K562 (cell line): ENCODE measurements around the gene DNAJB1. TPM values are rescaled to one million over a fixed set of nuclear protein-coding genes. Genes with fewer than 3 reads are reported as not detected.

Source experiments
- ATF7 ChIP-seq: fragments of 450-650 bp; IDR thresholded peaks from 2 replicates; pipeline ENCODE4 v1.7.1; 2014; ENCODE audit warnings: mild to moderate bottlenecking, moderate library complexity
- CREM ChIP-seq: IDR thresholded peaks from 2 replicates; pipeline ENCODE4 v1.6.1; 2014; ENCODE audit warnings: antibody characterized with exemption, low read depth
- SMARCA4 ChIP-seq: fragments of 450-650 bp; IDR thresholded peaks from 2 replicates; pipeline ENCODE4 v1.6.1; 2016
- TCF3 ChIP-seq: sonication (generic); formaldehyde crosslinking; IDR thresholded peaks from 2 replicates; pipeline ENCODE4 v1.4.0; 2020; ENCODE audit warnings: mild to moderate bottlenecking, missing genetic modification reagents
- TCF7L2 ChIP-seq: fragments of 150-350 bp; IDR thresholded peaks from 2 replicates; pipeline ENCODE4 v1.6.1; 2016; ENCODE audit warnings: low read depth, mild to moderate bottlenecking, low read length, moderate library complexity
- TOE1 ChIP-seq, 2 experiments: fragments of 450-650 bp in 1 of 2; sonication (generic) in 1 of 2; formaldehyde crosslinking in 1 of 2; IDR thresholded peaks; 2 replicates each; pipeline versions ENCODE4 v1.7.1 to v1.8.0; 2016 to 2022; ENCODE audit warnings: borderline replicate concordance in 2 of 2, mild to moderate bottlenecking in 2 of 2, antibody characterized with exemption in 1 of 2, inconsistent platforms in 1 of 2, low read depth in 1 of 2, missing genetic modification reagents in 1 of 2, moderate library complexity in 1 of 2
- WHSC1 ChIP-seq: IDR thresholded peaks from one replicate; pipeline ENCODE4 v1.6.1; 2012; ENCODE audit warnings: low read length, control low read depth, inconsistent platforms
- ZBED1 ChIP-seq: IDR thresholded peaks from 2 replicates; pipeline ENCODE4 v1.6.1; 2014
- polyA plus RNA-seq, 8 experiments: library from polyadenylated mRNA; depleted of rRNA in 4 of 8; stranded (reverse) in 5 of 8; unstranded in 3 of 8; fragments of >200 nt; fragmentation: Nextera tagmentation in 2 of 8; fragmentation: Illumina TruSeq in 1 of 8; extraction: Ambion mirVana in 2 of 8; extraction: Trizol in 1 of 8; gene quantifications; 2 replicates each; pipeline versions ENCODE4 v1.2.1 to v1.2.3, GENCODE V29; 2011 to 2014; ENCODE audit warnings: inconsistent platforms in 1 of 8, missing spikeins in 1 of 8
- total RNA-seq, 7 experiments: library from RNA; depleted of rRNA in 6 of 7; stranded (reverse); fragments of >200 nt in 6 of 7; fragmentation: Illumina TruSeq in 2 of 7; extraction: Trizol in 2 of 7; gene quantifications; 2 replicates each; pipeline versions ENCODE4 v1.2.1 to v1.2.3, GENCODE V29; 2011 to 2021; ENCODE audit warnings: low replicate concordance in 1 of 7
- TF ChIP-seq, protein P1 (sequence below), 2 experiments: IDR thresholded peaks; 2 replicates each; pipeline ENCODE4 v1.6.1; 2011; ENCODE audit warnings: borderline replicate concordance in 1 of 2, control low read depth in 1 of 2, low read depth in 1 of 2, low read length in 1 of 2, mild to moderate bottlenecking in 1 of 2, mixed read lengths in 1 of 2, moderate library complexity in 1 of 2; ENCODE audit not compliant: insufficient read depth in 1 of 2, insufficient read length in 1 of 2, poor library complexity in 1 of 2, severe bottlenecking in 1 of 2; ENCODE audit errors: extremely low read depth in 1 of 2
- TF ChIP-seq, protein P2 (sequence below), 3 experiments: fragments of 200-800 bp in 1 of 3; fragments of 250-450 bp in 1 of 3; fragments of 450-650 bp in 1 of 3; sonication (Bioruptor Pico) in 1 of 3; sonication (Bioruptor generic) in 1 of 3; formaldehyde crosslinking in 1 of 3; IDR thresholded peaks; 2 replicates each; pipeline versions ENCODE4 v1.6.1 to v1.8.0; 2016 to 2022; ENCODE audit warnings: mild to moderate bottlenecking in 2 of 3, missing genetic modification characterization in 2 of 3, missing compliant biosample characterization in 1 of 3, moderate library complexity in 1 of 3
- TF ChIP-seq, protein P3 (sequence below), 2 experiments: fragments of 450-650 bp in 1 of 2; sonication (generic) in 1 of 2; formaldehyde crosslinking in 1 of 2; IDR thresholded peaks; 2 replicates each; pipeline versions ENCODE4 v1.7.1 to v1.9.0; 2016 to 2022; ENCODE audit warnings: inconsistent platforms in 1 of 2, mild to moderate bottlenecking in 1 of 2, missing genetic modification reagents in 1 of 2

The DNAJB1 gene
- total and polyA plus RNA-seq, 9 of the 15 experiments (the other 6 are each of a cell fraction or from before 2014, with no cell fraction given): 13.2 to 113 (median 62.1) TPM

DNA sequence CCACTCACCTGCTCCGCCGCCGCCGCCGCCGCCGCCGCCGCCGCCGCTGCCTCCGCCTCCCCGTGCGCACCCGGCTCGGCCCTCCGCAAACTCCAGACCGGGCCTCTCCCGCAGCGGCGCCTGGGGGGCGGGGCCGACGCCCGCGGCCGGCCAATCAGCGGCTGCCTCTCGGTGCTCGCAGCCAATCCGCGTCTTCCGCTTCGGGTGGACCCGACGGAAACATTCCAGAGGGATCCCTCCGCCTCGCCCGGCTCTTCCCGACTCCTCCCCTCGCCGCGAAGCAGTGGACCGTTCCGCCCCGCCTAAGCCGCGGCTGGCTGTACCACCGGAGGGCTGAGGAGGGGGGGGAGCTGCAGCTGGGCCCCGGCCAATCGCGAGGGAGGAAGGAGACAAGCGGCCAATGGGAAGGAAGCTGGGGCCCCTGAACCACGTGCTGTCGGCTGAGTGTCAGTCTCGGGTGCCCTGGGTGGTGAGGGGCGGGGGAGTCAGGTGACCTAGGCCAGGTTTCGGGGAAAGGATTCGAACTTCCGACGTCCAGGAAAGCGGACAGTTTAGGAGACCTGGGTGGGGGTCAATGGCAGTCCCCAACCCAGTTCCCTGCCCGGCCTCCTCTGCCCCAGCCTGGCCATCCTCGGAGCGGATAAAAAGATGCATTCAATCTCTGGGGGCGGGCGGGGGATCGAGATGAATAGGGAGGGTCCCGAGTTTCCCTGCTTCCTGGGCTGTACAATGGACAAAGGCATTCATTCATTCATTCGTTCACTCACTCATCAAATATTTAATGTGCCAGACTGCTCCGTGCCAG is 22.0 kb downstream of the DNAJB1 start, which contains the start of gene GIPC1 (continued):
- TF ChIP-seq, protein P1, sequence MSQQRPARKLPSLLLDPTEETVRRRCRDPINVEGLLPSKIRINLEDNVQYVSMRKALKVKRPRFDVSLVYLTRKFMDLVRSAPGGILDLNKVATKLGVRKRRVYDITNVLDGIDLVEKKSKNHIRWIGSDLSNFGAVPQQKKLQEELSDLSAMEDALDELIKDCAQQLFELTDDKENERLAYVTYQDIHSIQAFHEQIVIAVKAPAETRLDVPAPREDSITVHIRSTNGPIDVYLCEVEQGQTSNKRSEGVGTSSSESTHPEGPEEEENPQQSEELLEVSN (IDR thresholded peaks at IDR 0.05; ENCODE audit: borderline replicate concordance in 1 of 2, extremely low read depth in 1 of 2, insufficient read depth in 1 of 2, insufficient read length in 1 of 2, low read depth in 1 of 2, low read length in 1 of 2, poor library complexity in 1 of 2, severe bottlenecking in 1 of 2): peak; percentile 41 to 87
- TF ChIP-seq TCF7L2 (peak; percentile 97), SMARCA4 (no peak), ZBED1 (no peak), WHSC1 (no peak), CREM (peak; percentile 67; the same call in 1 of the 2 replicates), TOE1 (IDR thresholded peaks at IDR 0.05; ENCODE audit: borderline replicate concordance) (peak; percentile 95), TOE1 (CRISPR knock-in tag; IDR thresholded peaks at IDR 0.05; ENCODE audit: borderline replicate concordance, low read depth) (no peak), ATF7 (peak; percentile 100), TCF3 (CRISPR knock-in tag) (no peak)
- TF ChIP-seq, protein P2, sequence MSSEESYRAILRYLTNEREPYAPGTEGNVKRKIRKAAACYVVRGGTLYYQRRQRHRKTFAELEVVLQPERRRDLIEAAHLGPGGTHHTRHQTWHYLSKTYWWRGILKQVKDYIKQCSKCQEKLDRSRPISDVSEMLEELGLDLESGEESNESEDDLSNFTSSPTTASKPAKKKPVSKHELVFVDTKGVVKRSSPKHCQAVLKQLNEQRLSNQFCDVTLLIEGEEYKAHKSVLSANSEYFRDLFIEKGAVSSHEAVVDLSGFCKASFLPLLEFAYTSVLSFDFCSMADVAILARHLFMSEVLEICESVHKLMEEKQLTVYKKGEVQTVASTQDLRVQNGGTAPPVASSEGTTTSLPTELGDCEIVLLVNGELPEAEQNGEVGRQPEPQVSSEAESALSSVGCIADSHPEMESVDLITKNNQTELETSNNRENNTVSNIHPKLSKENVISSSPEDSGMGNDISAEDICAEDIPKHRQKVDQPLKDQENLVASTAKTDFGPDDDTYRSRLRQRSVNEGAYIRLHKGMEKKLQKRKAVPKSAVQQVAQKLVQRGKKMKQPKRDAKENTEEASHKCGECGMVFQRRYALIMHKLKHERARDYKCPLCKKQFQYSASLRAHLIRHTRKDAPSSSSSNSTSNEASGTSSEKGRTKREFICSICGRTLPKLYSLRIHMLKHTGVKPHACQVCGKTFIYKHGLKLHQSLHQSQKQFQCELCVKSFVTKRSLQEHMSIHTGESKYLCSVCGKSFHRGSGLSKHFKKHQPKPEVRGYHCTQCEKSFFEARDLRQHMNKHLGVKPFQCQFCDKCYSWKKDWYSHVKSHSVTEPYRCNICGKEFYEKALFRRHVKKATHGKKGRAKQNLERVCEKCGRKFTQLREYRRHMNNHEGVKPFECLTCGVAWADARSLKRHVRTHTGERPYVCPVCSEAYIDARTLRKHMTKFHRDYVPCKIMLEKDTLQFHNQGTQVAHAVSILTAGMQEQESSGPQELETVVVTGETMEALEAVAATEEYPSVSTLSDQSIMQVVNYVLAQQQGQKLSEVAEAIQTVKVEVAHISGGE (CRISPR knock-in tag; IDR thresholded peaks at IDR 0.05): peak in 1 of 3 experiments; percentile 75; a peak in 2 of 6 replicates
- TF ChIP-seq, protein P3, sequence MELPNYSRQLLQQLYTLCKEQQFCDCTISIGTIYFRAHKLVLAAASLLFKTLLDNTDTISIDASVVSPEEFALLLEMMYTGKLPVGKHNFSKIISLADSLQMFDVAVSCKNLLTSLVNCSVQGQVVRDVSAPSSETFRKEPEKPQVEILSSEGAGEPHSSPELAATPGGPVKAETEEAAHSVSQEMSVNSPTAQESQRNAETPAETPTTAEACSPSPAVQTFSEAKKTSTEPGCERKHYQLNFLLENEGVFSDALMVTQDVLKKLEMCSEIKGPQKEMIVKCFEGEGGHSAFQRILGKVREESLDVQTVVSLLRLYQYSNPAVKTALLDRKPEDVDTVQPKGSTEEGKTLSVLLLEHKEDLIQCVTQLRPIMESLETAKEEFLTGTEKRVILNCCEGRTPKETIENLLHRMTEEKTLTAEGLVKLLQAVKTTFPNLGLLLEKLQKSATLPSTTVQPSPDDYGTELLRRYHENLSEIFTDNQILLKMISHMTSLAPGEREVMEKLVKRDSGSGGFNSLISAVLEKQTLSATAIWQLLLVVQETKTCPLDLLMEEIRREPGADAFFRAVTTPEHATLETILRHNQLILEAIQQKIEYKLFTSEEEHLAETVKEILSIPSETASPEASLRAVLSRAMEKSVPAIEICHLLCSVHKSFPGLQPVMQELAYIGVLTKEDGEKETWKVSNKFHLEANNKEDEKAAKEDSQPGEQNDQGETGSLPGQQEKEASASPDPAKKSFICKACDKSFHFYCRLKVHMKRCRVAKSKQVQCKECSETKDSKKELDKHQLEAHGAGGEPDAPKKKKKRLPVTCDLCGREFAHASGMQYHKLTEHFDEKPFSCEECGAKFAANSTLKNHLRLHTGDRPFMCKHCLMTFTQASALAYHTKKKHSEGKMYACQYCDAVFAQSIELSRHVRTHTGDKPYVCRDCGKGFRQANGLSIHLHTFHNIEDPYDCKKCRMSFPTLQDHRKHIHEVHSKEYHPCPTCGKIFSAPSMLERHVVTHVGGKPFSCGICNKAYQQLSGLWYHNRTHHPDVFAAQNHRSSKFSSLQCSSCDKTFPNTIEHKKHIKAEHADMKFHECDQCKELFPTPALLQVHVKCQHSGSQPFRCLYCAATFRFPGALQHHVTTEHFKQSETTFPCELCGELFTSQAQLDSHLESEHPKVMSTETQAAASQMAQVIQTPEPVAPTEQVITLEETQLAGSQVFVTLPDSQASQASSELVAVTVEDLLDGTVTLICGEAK (IDR thresholded peaks at IDR 0.05): peak; percentile 16; the same call in 1 of the 2 replicates
- TF ChIP-seq, protein P3 (CRISPR knock-in tag; IDR thresholded peaks at IDR 0.05): no peak
